SK-N-SH treated with all-trans-retinoic acid at 6 μM for 48 hours (cell line): ENCODE measurements around the gene CSNK1D.
A peak's percentile ranks its signal among the peaks of the same experiment; 100 is the strongest.

Experiments used
- ATAC-seq: fragments of 200-7000 bp; cut with Tn5 transposase; 3 replicates; pipeline ENCODE4 v1.9.1; 2020; ENCODE audit warnings: mild to moderate bottlenecking, moderate library complexity
- BACH2 ChIP-seq: fragments of 250-450 bp; sonication (Bioruptor Pico); IDR thresholded peaks from 2 replicates; pipeline ENCODE4 v1.9.0; 2021; ENCODE audit warnings: mild to moderate bottlenecking, borderline replicate concordance
- CSDC2 ChIP-seq: fragments of 250-450 bp; sonication (Bioruptor Pico); IDR thresholded peaks from 2 replicates; pipeline ENCODE4 v1.5.0; 2020; ENCODE audit warnings: mild to moderate bottlenecking, moderate library complexity
- ESRRG ChIP-seq: fragments of 250-450 bp; sonication (Bioruptor Pico); IDR thresholded peaks from 2 replicates; pipeline ENCODE4 v1.6.1; 2021; ENCODE audit warnings: mild to moderate bottlenecking
- GLIS3 ChIP-seq: fragments of 250-450 bp; sonication (Bioruptor Pico); IDR thresholded peaks from 2 replicates; pipeline ENCODE4 v1.5.0; 2020; ENCODE audit warnings: mild to moderate bottlenecking, moderate library complexity
- ISL1 ChIP-seq: fragments of 250-450 bp; sonication (Bioruptor Pico); IDR thresholded peaks from 2 replicates; pipeline ENCODE4 v2.1.2; 2022; ENCODE audit warnings: mild to moderate bottlenecking, moderate library complexity
- OSR1 ChIP-seq: fragments of 250-450 bp; sonication (Bioruptor Pico); IDR thresholded peaks from 2 replicates; pipeline ENCODE4 v1.8.0; 2022; ENCODE audit warnings: moderate library complexity, mild to moderate bottlenecking, inconsistent platforms
- PPARA ChIP-seq: fragments of 250-450 bp; sonication (Bioruptor Pico); IDR thresholded peaks from 2 replicates; pipeline ENCODE4 v1.5.0; 2020; ENCODE audit warnings: mild to moderate bottlenecking, borderline replicate concordance
- RARB ChIP-seq: fragments of 250-450 bp; sonication (Bioruptor Pico); IDR thresholded peaks from 2 replicates; pipeline ENCODE4 v1.8.0; 2021; ENCODE audit warnings: mild to moderate bottlenecking, moderate library complexity
- SNAI2 ChIP-seq: fragments of 250-450 bp; sonication (Bioruptor Pico); IDR thresholded peaks from 2 replicates; pipeline ENCODE4 v1.5.0; 2020; ENCODE audit warnings: mild to moderate bottlenecking, moderate library complexity
- TCF4 ChIP-seq: fragments of 250-450 bp; sonication (Bioruptor Pico); IDR thresholded peaks from 2 replicates; pipeline ENCODE4 v1.8.0; 2021; ENCODE audit warnings: mild to moderate bottlenecking, moderate library complexity, borderline replicate concordance
- TOX ChIP-seq: fragments of 250-450 bp; sonication (Bioruptor Pico); IDR thresholded peaks from 2 replicates; pipeline ENCODE4 v1.8.0; 2021; ENCODE audit warnings: mild to moderate bottlenecking, moderate library complexity, borderline replicate concordance
- TSHZ2 ChIP-seq: fragments of 250-450 bp; sonication (Bioruptor Pico); IDR thresholded peaks from 2 replicates; pipeline ENCODE4 v1.5.0; 2020; ENCODE audit warnings: mild to moderate bottlenecking, moderate library complexity
- ZC3H10 ChIP-seq: fragments of 250-450 bp; sonication (Bioruptor Pico); IDR thresholded peaks from 2 replicates; pipeline ENCODE4 v1.5.1; 2021; ENCODE audit warnings: mild to moderate bottlenecking, moderate library complexity
- ZFP3 ChIP-seq: fragments of 250-450 bp; sonication (Bioruptor Pico); IDR thresholded peaks from 2 replicates; pipeline ENCODE4 v1.5.0; 2020; ENCODE audit warnings: mild to moderate bottlenecking, moderate library complexity
- ZFP30 ChIP-seq: fragments of 450-650 bp; formaldehyde crosslinking; IDR thresholded peaks from 2 replicates; pipeline ENCODE4 v1.5.0; 2022; ENCODE audit warnings: mild to moderate bottlenecking, moderate library complexity
- ZNF565 ChIP-seq: fragments of 450-650 bp; formaldehyde crosslinking; conservative IDR thresholded peaks from 2 replicates; pipeline ENCODE4 v1.5.0; 2020; ENCODE audit warnings: low read depth, mild to moderate bottlenecking, moderate library complexity
- ZNF70 ChIP-seq: fragments of 450-650 bp; formaldehyde crosslinking; IDR thresholded peaks from 2 replicates; pipeline ENCODE4 v1.5.0; 2020; ENCODE audit warnings: mild to moderate bottlenecking, moderate library complexity
- ZNF8 ChIP-seq: fragments of 450-650 bp; formaldehyde crosslinking; IDR thresholded peaks from 2 replicates; pipeline ENCODE4 v1.5.0; 2020; ENCODE audit warnings: mild to moderate bottlenecking, moderate library complexity
- TF ChIP-seq, protein P1 (sequence below): fragments of 250-450 bp; sonication (Bioruptor Pico); IDR thresholded peaks from 2 replicates; pipeline ENCODE4 v1.5.1; 2021; ENCODE audit warnings: mild to moderate bottlenecking, moderate library complexity
- TF ChIP-seq, protein P2 (sequence below): fragments of 250-450 bp; sonication (Bioruptor Pico); IDR thresholded peaks from 2 replicates; pipeline ENCODE4 v1.8.0; 2021; ENCODE audit warnings: low read depth, mild to moderate bottlenecking, moderate library complexity, borderline replicate concordance
- TF ChIP-seq, protein P3 (sequence below): fragments of 250-450 bp; sonication (Bioruptor Pico); IDR thresholded peaks from 2 replicates; pipeline ENCODE4 v1.5.1; 2020; ENCODE audit warnings: low read depth, mild to moderate bottlenecking, moderate library complexity

Gene CSNK1D

DNA sequence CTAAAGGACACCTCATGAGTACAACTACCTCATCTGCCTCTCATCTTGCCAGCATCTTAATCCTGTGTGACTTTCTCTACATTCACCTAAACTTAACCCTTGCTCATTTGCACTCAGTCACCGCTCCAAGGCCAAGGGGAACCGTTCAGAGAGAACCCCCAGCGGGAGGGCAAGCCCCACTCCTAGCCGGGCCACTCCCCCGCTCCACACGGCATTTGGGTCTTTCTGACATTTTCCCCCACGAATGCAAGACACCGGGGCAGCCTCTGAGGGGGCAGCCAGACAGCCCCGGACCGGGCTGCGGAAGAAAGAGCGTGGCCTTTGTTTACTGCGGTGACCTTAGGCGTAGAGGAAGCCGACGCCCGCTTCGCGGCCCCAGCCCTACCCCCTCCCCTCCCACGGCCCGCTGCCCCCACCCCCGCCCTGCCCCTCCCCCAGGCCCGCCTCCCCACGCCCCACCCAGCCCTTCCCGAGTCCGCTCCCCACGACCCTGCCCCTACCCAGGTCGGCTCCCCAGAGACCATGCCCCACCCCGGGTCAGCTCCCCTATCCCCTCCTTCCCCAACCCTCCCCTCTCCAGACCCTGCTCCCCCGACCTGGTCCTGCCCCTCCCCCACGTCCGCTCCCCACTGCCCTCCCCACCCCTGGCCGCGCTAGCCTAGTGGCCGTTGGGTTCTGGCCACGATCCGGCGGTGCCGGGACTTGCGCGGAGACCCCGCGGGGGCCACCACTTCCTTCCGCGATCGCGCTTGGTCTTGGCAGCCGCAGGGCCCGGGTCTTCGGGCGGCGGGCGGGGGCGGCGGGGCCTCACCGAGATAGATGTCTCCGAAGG, 789 bp downstream of the CSNK1D start (continued):
- TF ChIP-seq, protein P1, sequence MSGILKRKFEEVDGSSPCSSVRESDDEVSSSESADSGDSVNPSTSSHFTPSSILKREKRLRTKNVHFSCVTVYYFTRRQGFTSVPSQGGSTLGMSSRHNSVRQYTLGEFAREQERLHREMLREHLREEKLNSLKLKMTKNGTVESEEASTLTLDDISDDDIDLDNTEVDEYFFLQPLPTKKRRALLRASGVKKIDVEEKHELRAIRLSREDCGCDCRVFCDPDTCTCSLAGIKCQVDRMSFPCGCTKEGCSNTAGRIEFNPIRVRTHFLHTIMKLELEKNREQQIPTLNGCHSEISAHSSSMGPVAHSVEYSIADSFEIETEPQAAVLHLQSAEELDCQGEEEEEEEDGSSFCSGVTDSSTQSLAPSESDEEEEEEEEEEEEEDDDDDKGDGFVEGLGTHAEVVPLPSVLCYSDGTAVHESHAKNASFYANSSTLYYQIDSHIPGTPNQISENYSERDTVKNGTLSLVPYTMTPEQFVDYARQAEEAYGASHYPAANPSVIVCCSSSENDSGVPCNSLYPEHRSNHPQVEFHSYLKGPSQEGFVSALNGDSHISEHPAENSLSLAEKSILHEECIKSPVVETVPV (CRISPR knock-in tag) = peak; percentile 80
- TF ChIP-seq, protein P2, sequence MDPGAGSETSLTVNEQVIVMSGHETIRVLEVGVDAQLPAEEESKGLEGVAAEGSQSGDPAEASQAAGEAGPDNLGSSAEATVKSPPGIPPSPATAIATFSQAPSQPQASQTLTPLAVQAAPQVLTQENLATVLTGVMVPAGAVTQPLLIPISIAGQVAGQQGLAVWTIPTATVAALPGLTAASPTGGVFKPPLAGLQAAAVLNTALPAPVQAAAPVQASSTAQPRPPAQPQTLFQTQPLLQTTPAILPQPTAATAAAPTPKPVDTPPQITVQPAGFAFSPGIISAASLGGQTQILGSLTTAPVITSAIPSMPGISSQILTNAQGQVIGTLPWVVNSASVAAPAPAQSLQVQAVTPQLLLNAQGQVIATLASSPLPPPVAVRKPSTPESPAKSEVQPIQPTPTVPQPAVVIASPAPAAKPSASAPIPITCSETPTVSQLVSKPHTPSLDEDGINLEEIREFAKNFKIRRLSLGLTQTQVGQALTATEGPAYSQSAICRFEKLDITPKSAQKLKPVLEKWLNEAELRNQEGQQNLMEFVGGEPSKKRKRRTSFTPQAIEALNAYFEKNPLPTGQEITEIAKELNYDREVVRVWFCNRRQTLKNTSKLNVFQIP = peak; percentile 63; the same call in 1 of the 2 replicates
- TF ChIP-seq, protein P3, sequence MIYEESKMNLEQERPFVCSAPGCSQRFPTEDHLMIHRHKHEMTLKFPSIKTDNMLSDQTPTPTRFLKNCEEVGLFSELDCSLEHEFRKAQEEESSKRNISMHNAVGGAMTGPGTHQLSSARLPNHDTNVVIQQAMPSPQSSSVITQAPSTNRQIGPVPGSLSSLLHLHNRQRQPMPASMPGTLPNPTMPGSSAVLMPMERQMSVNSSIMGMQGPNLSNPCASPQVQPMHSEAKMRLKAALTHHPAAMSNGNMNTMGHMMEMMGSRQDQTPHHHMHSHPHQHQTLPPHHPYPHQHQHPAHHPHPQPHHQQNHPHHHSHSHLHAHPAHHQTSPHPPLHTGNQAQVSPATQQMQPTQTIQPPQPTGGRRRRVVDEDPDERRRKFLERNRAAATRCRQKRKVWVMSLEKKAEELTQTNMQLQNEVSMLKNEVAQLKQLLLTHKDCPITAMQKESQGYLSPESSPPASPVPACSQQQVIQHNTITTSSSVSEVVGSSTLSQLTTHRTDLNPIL (CRISPR knock-in tag) = peak; percentile 39; the same call in 1 of the 2 replicates
- TF ChIP-seq BACH2 (no peak), ZC3H10 (CRISPR knock-in tag) (no peak), CSDC2 (CRISPR knock-in tag) (no peak), ESRRG (CRISPR knock-in tag) (0 out of 2 replicates have a peak, but pooled peaks have one; percentile 17)

DNA sequence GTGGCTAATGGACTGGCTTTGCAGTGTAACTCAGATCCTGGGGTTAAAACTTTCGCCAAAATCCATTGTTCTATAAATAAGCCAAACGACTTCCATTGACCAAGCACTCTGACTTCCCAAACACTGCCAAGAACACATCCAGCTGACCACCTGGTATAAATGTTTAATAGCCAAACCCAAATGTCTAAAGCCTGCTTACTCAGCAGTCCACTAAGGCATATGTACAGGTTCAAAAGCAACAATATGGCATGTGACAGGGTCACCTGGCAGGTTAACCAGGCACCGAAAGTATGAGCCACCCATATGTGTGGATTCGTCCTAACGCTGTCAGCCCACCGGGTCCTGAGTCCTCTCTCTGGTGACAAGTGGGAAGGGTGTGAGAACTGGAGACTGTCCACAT, 2.1 kb downstream of the CSNK1D start:
- TF ChIP-seq ISL1 (CRISPR knock-in tag) (no peak), ZNF565 (CRISPR knock-in tag) (no peak), ZNF70 (CRISPR knock-in tag) (no peak), TCF4 (CRISPR knock-in tag) (no peak), ZFP30 (CRISPR knock-in tag) (no peak), RARB (CRISPR knock-in tag) (no peak), TSHZ2 (CRISPR knock-in tag) (no peak)
- TF ChIP-seq, protein P2 = no peak

GRCh38 chr17:82270651-82271050, 2.8 kb downstream of the CSNK1D start:
- TF ChIP-seq ZNF8 (CRISPR knock-in tag) (no peak), GLIS3 (CRISPR knock-in tag) (no peak), CSDC2 (CRISPR knock-in tag) (no peak), ESRRG (CRISPR knock-in tag) (no peak), ZC3H10 (CRISPR knock-in tag) (no peak), ZNF565 (CRISPR knock-in tag) (no peak), PPARA (no peak), TSHZ2 (CRISPR knock-in tag) (no peak), SNAI2 (CRISPR knock-in tag) (no peak), ZFP3 (CRISPR knock-in tag) (no peak), RARB (CRISPR knock-in tag) (no peak), ZNF70 (CRISPR knock-in tag) (no peak), TCF4 (CRISPR knock-in tag) (no peak), OSR1 (no peak), TOX (no peak)
- TF ChIP-seq, protein P1 (CRISPR knock-in tag) = no peak
- no peak for ATAC-seq

More for the DNA sequence above, 2.1 kb downstream of the CSNK1D start:
- ATAC-seq = no peak
